HG03139 (cell line): ENCODE data around the gene SRMS.

Experiments
- ATAC-seq: cut with Tn5 transposase; IDR thresholded peaks from one replicate; pipeline ENCODE4 v1.9.1; 2021; ENCODE audit not compliant: unreplicated experiment

SRMS gene

GRCh38 chr20:63503524-63503923 is 44.0 kb downstream of the SRMS start:
- ATAC-seq, result no peak

GRCh38 chr20:63502671-63503172 is 44.8 kb downstream of the SRMS start:
- no peak for ATAC-seq

- ATAC-seq, result no peak
Observed at GRCh38 chr20:63501818-63502670, 45.5 kb downstream of the SRMS start.

- no peak for ATAC-seq
Observed at GRCh38 chr20:63500902-63501817, 46.4 kb downstream of the SRMS start.

GRCh38 chr20:63500151-63500901 is 47.2 kb downstream of the SRMS start:
- no peak for ATAC-seq

GRCh38 chr20:63499338-63499969 is 48.1 kb downstream of the SRMS start:
- no peak for ATAC-seq

- ATAC-seq, result no peak
Observed at GRCh38 chr20:63498960-63499337, 48.6 kb downstream of the SRMS start, which contains the start of gene EEF1A2. Gene EEF1A2, minus strand, starts transcription at chr20:63499083. Its CDS starts 1,320 bp downstream, at chr20:63497763.

- ATAC-seq, result no peak
Observed at GRCh38 chr20:63497946-63498935, 49.3 kb downstream of the SRMS start.

- no peak for ATAC-seq
Observed at GRCh38 chr20:63497138-63497945, 50.2 kb downstream of the SRMS start.

- ATAC-seq, result no peak
Observed at GRCh38 chr20:63496596-63497120, 50.9 kb downstream of the SRMS start.

- no peak for ATAC-seq
Observed at GRCh38 chr20:63495741-63496595, 51.6 kb downstream of the SRMS start.

GRCh38 chr20:63495167-63495720 is 52.3 kb downstream of the SRMS start:
- no peak for ATAC-seq

GRCh38 chr20:63494420-63495166 is 53.0 kb downstream of the SRMS start:
- no peak for ATAC-seq

GRCh38 chr20:63494084-63494419 is 53.5 kb downstream of the SRMS start:
- no peak for ATAC-seq

GRCh38 chr20:63493563-63494020 is 54.0 kb downstream of the SRMS start:
- ATAC-seq, result no peak

- ATAC-seq, result no peak
Observed at GRCh38 chr20:63492982-63493381, 54.6 kb downstream of the SRMS start.
